Liver (tissue), 3 donors: ENCODE measurements around the gene BLOC1S5.

Experiments used
- CTCF ChIP-seq: fragments of 150-350 bp; IDR thresholded peaks from 2 replicates; pipeline ENCODE4 v1.5.1; 2017; ENCODE audit warnings: improper control_type of control experiment, low read depth, low read length; ENCODE audit not compliant: missing input control
- MAX ChIP-seq: IDR thresholded peaks from 2 replicates; pipeline ENCODE4 v1.6.1; 2016; ENCODE audit warnings: antibody characterized with exemption
- RAD21 ChIP-seq, 2 donors: IDR thresholded peaks; 2 replicates each; pipeline ENCODE4 v1.6.1; 2016; ENCODE audit warnings: antibody characterized with exemption in 2 of 2, mild to moderate bottlenecking in 2 of 2
- donor health status: healthy.
- donor health status: healthy.

- TF ChIP-seq MAX (no peak), RAD21 (IDR thresholded peaks at IDR 0.05) (no peak), CTCF (no peak)
These were observed 6.5 kb upstream of the BLOC1S5 start for GRCh38 chr6:8070718-8071117.
